ENCODE data around the gene PASD1. TPM values are rescaled to one million over a fixed set of nuclear protein-coding genes. Genes with fewer than 3 reads are reported as not detected.

Gene PASD1
- total RNA-seq, 1 donor from 2014 or later, result not detected

DNA sequence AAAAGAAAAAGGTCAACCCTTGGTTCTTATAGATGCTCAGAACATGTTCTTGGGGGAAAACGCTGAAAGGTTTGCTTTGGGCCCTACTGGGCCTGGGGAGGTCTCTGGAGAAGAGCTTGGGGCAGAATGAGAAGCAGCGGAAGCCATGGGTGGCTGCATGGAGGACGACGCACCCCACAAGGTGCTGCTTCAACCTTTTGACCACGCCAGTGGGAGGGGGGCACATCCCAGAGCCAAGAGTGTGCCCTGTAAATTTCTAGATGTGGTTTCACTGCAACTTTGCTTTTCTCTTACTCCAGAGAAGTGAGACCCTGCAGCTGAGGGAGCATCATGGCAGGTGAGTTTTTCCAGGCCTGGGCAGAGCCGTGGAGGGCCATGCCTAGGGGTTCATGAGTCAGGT, 135.0 kb downstream of the PASD1 start:
- no peak for DNase-seq
- intact Hi-C loops (cut with micrococcal nuclease), result no loop called here
- H3K36me3 ChIP-seq, result no peaks in the 10 kb centered on the region
- peaks cover 7% of the 10 kb centered on the region for H3K4me1 ChIP-seq
- TF ChIP-seq, protein P1, sequence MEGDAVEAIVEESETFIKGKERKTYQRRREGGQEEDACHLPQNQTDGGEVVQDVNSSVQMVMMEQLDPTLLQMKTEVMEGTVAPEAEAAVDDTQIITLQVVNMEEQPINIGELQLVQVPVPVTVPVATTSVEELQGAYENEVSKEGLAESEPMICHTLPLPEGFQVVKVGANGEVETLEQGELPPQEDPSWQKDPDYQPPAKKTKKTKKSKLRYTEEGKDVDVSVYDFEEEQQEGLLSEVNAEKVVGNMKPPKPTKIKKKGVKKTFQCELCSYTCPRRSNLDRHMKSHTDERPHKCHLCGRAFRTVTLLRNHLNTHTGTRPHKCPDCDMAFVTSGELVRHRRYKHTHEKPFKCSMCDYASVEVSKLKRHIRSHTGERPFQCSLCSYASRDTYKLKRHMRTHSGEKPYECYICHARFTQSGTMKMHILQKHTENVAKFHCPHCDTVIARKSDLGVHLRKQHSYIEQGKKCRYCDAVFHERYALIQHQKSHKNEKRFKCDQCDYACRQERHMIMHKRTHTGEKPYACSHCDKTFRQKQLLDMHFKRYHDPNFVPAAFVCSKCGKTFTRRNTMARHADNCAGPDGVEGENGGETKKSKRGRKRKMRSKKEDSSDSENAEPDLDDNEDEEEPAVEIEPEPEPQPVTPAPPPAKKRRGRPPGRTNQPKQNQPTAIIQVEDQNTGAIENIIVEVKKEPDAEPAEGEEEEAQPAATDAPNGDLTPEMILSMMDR (IDR thresholded peaks at IDR 0.05; ENCODE audit: borderline replicate concordance), result no peak
- H3K27ac ChIP-seq (replicated peaks), result no peak overlapping the region
- no peaks in the 10 kb centered on the region for H3K9me3 ChIP-seq (replicated peaks)
- peaks cover 9% of the 10 kb centered on the region for H3K27me3 ChIP-seq (ENCODE audit: low read depth)
- H3K4me3 ChIP-seq, result no peak overlapping the region

DNA sequence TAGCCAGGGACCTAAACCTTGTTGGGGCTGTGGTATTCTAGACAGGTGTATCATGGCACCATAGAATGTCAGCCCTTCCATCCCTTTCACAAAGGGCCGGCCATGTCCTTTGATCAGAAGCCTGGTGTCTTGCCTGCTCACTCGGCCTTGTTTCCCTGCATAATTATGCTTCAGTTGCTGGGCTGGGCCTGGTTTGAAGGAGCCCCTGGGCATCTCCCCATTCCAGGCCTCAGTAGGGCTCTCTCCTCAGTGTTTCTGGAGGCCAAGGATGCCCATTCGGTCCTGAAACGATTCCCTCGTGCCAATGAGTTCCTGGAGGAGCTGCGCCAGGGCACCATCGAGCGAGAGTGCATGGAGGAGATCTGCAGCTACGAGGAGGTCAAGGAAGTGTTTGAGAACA, 136.3 kb downstream of the PASD1 start:
- intact Hi-C loops (cut with micrococcal nuclease), result no loop called here
- DNase-seq, result no peak
- TF ChIP-seq, protein P1 (IDR thresholded peaks at IDR 0.05; ENCODE audit: borderline replicate concordance), result no peak
- no peak overlapping the region for H3K27ac ChIP-seq (replicated peaks)
- H3K27me3 ChIP-seq (ENCODE audit: low read depth), result peaks cover 9% of the 10 kb centered on the region
- H3K4me3 ChIP-seq, result no peak overlapping the region
- H3K36me3 ChIP-seq, result no peaks in the 10 kb centered on the region
- H3K4me1 ChIP-seq, result peaks cover 14% of the 10 kb centered on the region
- H3K9me3 ChIP-seq (replicated peaks), result no peaks in the 10 kb centered on the region

- Histone ChIP-seq H3K9me3 (replicated peaks) (no peaks in the 10 kb centered on the region), H3K27me3 (ENCODE audit: low read depth) (peaks cover 4% of the 10 kb centered on the region), H3K4me3 (no peak overlapping the region), H3K4me1 (peaks cover 14% of the 10 kb centered on the region), H3K36me3 (no peaks in the 10 kb centered on the region), H3K27ac (replicated peaks) (no peak overlapping the region)
- intact Hi-C loops (cut with micrococcal nuclease), result no loop called here
- TF ChIP-seq, protein P1 (IDR thresholded peaks at IDR 0.05; ENCODE audit: borderline replicate concordance), result no peak
- DNase-seq, result no peak
Measured at GRCh38 chrX:151700581-151700980, 137.1 kb downstream of the PASD1 start.

GRCh38 chrX:151701071-151701470, 137.6 kb downstream of the PASD1 start:
- intact Hi-C loops (cut with micrococcal nuclease), result no loop called here
- TF ChIP-seq, protein P1 (IDR thresholded peaks at IDR 0.05; ENCODE audit: borderline replicate concordance), result no peak

GRCh38 chrX:151701531-151701930, 138.1 kb downstream of the PASD1 start:
- TF ChIP-seq, protein P1 (IDR thresholded peaks at IDR 0.05; ENCODE audit: borderline replicate concordance), result no peak

More at GRCh38 chrX:151701071-151701470, 137.6 kb downstream of the PASD1 start:
- Histone ChIP-seq H3K4me3 (no peak overlapping the region), H3K27me3 (ENCODE audit: low read depth) (peaks cover under 1% of the 10 kb centered on the region), H3K27ac (replicated peaks) (no peak overlapping the region), H3K4me1 (peaks cover 14% of the 10 kb centered on the region), H3K36me3 (no peaks in the 10 kb centered on the region), H3K9me3 (replicated peaks) (no peaks in the 10 kb centered on the region)
- DNase-seq, result no peak

More at GRCh38 chrX:151701531-151701930, 138.1 kb downstream of the PASD1 start:
- H3K27ac ChIP-seq (replicated peaks), result no peak overlapping the region
- peaks cover 14% of the 10 kb centered on the region for H3K4me1 ChIP-seq
- no peak for DNase-seq
- no peak overlapping the region for H3K4me3 ChIP-seq
- H3K36me3 ChIP-seq, result no peaks in the 10 kb centered on the region
- H3K9me3 ChIP-seq (replicated peaks), result no peaks in the 10 kb centered on the region
- H3K27me3 ChIP-seq (ENCODE audit: low read depth), result no peaks in the 10 kb centered on the region
- intact Hi-C loops (cut with micrococcal nuclease), result no loop called here
